SK-N-SH (cell line): Measurements from ENCODE around the gene MMP21. TPM values are rescaled to one million over a fixed set of nuclear protein-coding genes. Genes with fewer than 3 reads are reported as not detected.

Experiments used
- CTCF ChIA-PET: fragments of 300-600, 350-600 bp; formaldehyde crosslinking; extraction: SDS; loops from one replicate; lab custom pipeline; 2021; lab: Yijun Ruan, JAX
- POLR2A ChIA-PET: fragments of 350-600 bp; sonication (Branson Sonifier 250); formaldehyde crosslinking; extraction: SDS; loops from one replicate; lab custom pipeline; 2020; ENCODE audit warnings: antibody characterized with exemption, inconsistent platforms; lab: Yijun Ruan, JAX
- DNase-seq: peaks from one replicate; pipeline ENCODE4 v3.0.0; 2012
- H2AFZ ChIP-seq: fragments of 200-600 bp; sonication (generic); 2 replicates; pipeline ENCODE4 v1.8.1; 2016; ENCODE audit warnings: antibody characterized with exemption, mild to moderate bottlenecking, low read depth
- H3F3A ChIP-seq: fragments of 200-600 bp; sonication (generic); replicated peaks from 2 replicates; pipeline ENCODE3; 2016; ENCODE audit warnings: antibody characterized with exemption, mild to moderate bottlenecking; ENCODE audit not compliant: insufficient read depth
- H3K27ac ChIP-seq, 2 experiments: fragments of 200-500 bp in 1 of 2; fragments of 200-600 bp in 1 of 2; sonication (Bioruptor generic) in 1 of 2; sonication (generic), shearing (Covaris generic) in 1 of 2; 2 replicates each; pipeline versions ENCODE4 v1.5.1 to v1.6.1; 2014 to 2016; ENCODE audit warnings: low read depth in 2 of 2, inconsistent platforms in 1 of 2, low read length in 1 of 2, mild to moderate bottlenecking in 1 of 2, mixed read lengths in 1 of 2
- H3K27me3 ChIP-seq: fragments of 200-600 bp; sonication (generic), shearing (Covaris generic); 2 replicates; pipeline ENCODE4 v1.6.1; 2016; ENCODE audit warnings: mixed run types; ENCODE audit not compliant: insufficient read depth
- H3K36me3 ChIP-seq, 2 experiments: fragments of 200-500 bp in 1 of 2; fragments of 200-600 bp in 1 of 2; sonication (Bioruptor generic) in 1 of 2; sonication (generic) in 1 of 2; replicated peaks in 1 of 2; 2 replicates each; pipeline versions ENCODE3 to v1.5.1; 2014 to 2016; ENCODE audit warnings: low read length in 1 of 2, mild to moderate bottlenecking in 1 of 2; ENCODE audit not compliant: insufficient read depth in 2 of 2, control insufficient read depth in 1 of 2
- H3K4me1 ChIP-seq, 2 experiments: fragments of 200-500 bp in 1 of 2; fragments of 200-600 bp in 1 of 2; sonication (Bioruptor generic) in 1 of 2; sonication (generic), shearing (Covaris generic) in 1 of 2; 2 replicates each; pipeline versions ENCODE4 v1.5.1 to v1.6.1; 2014 to 2016; ENCODE audit warnings: low read depth in 1 of 2, low read length in 1 of 2, mixed run types in 1 of 2; ENCODE audit not compliant: insufficient read depth in 2 of 2, control insufficient read depth in 1 of 2
- H3K4me2 ChIP-seq: fragments of 200-600 bp; sonication (generic), shearing (Covaris generic); 2 replicates; pipeline ENCODE4 v1.6.1; 2017; ENCODE audit warnings: mixed run types
- H3K4me3 ChIP-seq, 2 experiments: fragments of 200-500 bp in 1 of 2; fragments of 200-600 bp in 1 of 2; sonication (Bioruptor generic) in 1 of 2; sonication (generic), shearing (Covaris generic) in 1 of 2; 2 replicates each; pipeline versions ENCODE4 v1.5.1 to v1.8.1; 2014 to 2016; ENCODE audit warnings: low read depth in 2 of 2, inconsistent platforms in 1 of 2, low read length in 1 of 2, mild to moderate bottlenecking in 1 of 2, mixed read lengths in 1 of 2, moderate library complexity in 1 of 2
- H3K79me2 ChIP-seq: fragments of 200-600 bp; sonication (generic); 2 replicates; pipeline ENCODE4 v1.8.1; 2017; ENCODE audit warnings: mild to moderate bottlenecking; ENCODE audit not compliant: insufficient read depth
- H3K9ac ChIP-seq: fragments of 200-600 bp; sonication (generic); 2 replicates; pipeline ENCODE4 v1.6.1; 2017; ENCODE audit warnings: mixed run types
- H3K9me2 ChIP-seq: fragments of 200-600 bp; sonication (generic); 2 replicates; pipeline ENCODE4 v1.6.1; 2017; ENCODE audit warnings: mixed run types
- H3K9me3 ChIP-seq: fragments of 200-600 bp; sonication (generic); 2 replicates; pipeline ENCODE4 v1.6.1; 2017; ENCODE audit warnings: mixed run types, mild to moderate bottlenecking, moderate library complexity
- H4K20me1 ChIP-seq: fragments of 200-600 bp; sonication (generic); 2 replicates; pipeline ENCODE4 v1.6.1; 2017; ENCODE audit warnings: mild to moderate bottlenecking, mixed run types; ENCODE audit not compliant: insufficient read depth
- CHD2 ChIP-seq: fragments of 150-350 bp; IDR thresholded peaks from 2 replicates; pipeline ENCODE4 v1.6.1; 2018; ENCODE audit warnings: low read length; ENCODE audit not compliant: partially characterized antibody
- CTCF ChIP-seq: fragments of 200-600 bp; sonication (generic); IDR thresholded peaks from 2 replicates; pipeline ENCODE4 v1.6.1; 2017; ENCODE audit warnings: antibody characterized with exemption, mild to moderate bottlenecking, moderate library complexity
- EP300 ChIP-seq, 2 experiments: IDR thresholded peaks; 2 replicates each; pipeline versions ENCODE4 v1.4.0 to v1.6.1; 2012; ENCODE audit warnings: borderline replicate concordance in 1 of 2, low read depth in 1 of 2, low read length in 1 of 2
- FOXJ3 ChIP-seq: sonication (generic); formaldehyde crosslinking; IDR thresholded peaks from 2 replicates; pipeline ENCODE4 v1.5.1; 2020; ENCODE audit warnings: mild to moderate bottlenecking, missing genetic modification reagents
- FOXM1 ChIP-seq: IDR thresholded peaks from 2 replicates; pipeline ENCODE4 v1.4.0; 2012; ENCODE audit warnings: low read depth, mild to moderate bottlenecking
- IRF3 ChIP-seq: fragments of 150-350 bp; IDR thresholded peaks from 2 replicates; pipeline ENCODE4 v1.6.1; 2016; ENCODE audit warnings: mild to moderate bottlenecking, low read depth, low read length
- MXI1 ChIP-seq: IDR thresholded peaks from 2 replicates; pipeline ENCODE4 v1.6.1; 2012; ENCODE audit warnings: mild to moderate bottlenecking, low read depth, low read length, improper control_type of control experiment
- NRF1 ChIP-seq: IDR thresholded peaks from 2 replicates; pipeline ENCODE4 v1.6.1; 2012; ENCODE audit warnings: low read depth, mild to moderate bottlenecking, low read length
- POLR2AphosphoS5 ChIP-seq: IDR thresholded peaks from 2 replicates; pipeline ENCODE4 v1.6.1; 2012; ENCODE audit warnings: low read depth, low read length
- RAD21 ChIP-seq: IDR thresholded peaks from 2 replicates; pipeline ENCODE4 v1.6.1; 2012; ENCODE audit warnings: mild to moderate bottlenecking, low read length
- SIN3A ChIP-seq: IDR thresholded peaks from 2 replicates; pipeline ENCODE4 v1.6.1; 2012; ENCODE audit warnings: low read depth, mild to moderate bottlenecking, low read length, moderate library complexity, borderline replicate concordance
- TAF1 ChIP-seq: IDR thresholded peaks from 2 replicates; pipeline ENCODE4 v1.6.1; 2012; ENCODE audit warnings: low read depth, mild to moderate bottlenecking, low read length, moderate library complexity, borderline replicate concordance
- TCF12 ChIP-seq: IDR thresholded peaks from 2 replicates; pipeline ENCODE4 v1.4.0; 2012
- TEAD4 ChIP-seq: IDR thresholded peaks from 2 replicates; pipeline ENCODE4 v1.4.0; 2012; ENCODE audit warnings: mild to moderate bottlenecking, borderline replicate concordance; ENCODE audit not compliant: insufficient read depth
- ZBTB33 ChIP-seq: IDR thresholded peaks from 2 replicates; pipeline ENCODE4 v1.4.0; 2012; ENCODE audit warnings: low read depth, borderline replicate concordance
- WGBS: methylation state at CpG from one replicate; pipeline ENCODE4 v1.1.6; 2017; ENCODE audit warnings: low lambda C conversion rate; 5-methylcytosine and 5-hydroxymethylcytosine counted together
- polyA plus RNA-seq, 3 experiments: library from polyadenylated mRNA; depleted of rRNA; stranded (reverse); fragments of >200 nt; gene quantifications; 2 replicates each; pipeline ENCODE4 v1.2.3, GENCODE V29; 2012
- TF ChIP-seq, protein P1 (sequence below): IDR thresholded peaks from 2 replicates; pipeline ENCODE4 v1.6.1; 2012; ENCODE audit warnings: mild to moderate bottlenecking, low read depth, low read length, moderate library complexity

The MMP21 gene
- polyA plus RNA-seq, 1 of the 3 experiments (the other 2 are of a cell fraction): 0.02 TPM

GRCh38 chr10:125777806-125778205 is 2.2 kb upstream of the MMP21 start:
- no peaks in the 10 kb centered on the region for H3K79me2 ChIP-seq
- no peaks in the 10 kb centered on the region for H3K27me3 ChIP-seq
- H4K20me1 ChIP-seq: no peaks in the 10 kb centered on the region
- H3K4me1 ChIP-seq: no peaks in the 10 kb centered on the region
- 70% methylated on average over 9 of the region's 9 CpGs for WGBS
- H3K36me3 ChIP-seq: no peaks in the 10 kb centered on the region
- H3K9me3 ChIP-seq: no peaks in the 10 kb centered on the region
- DNase-seq: no peak
- H3K27ac ChIP-seq: no peak overlapping the region
- TF ChIP-seq RAD21 (no peak), TCF12 (no peak), FOXM1 (no peak), TAF1 (no peak), FOXJ3 (CRISPR knock-in tag) (no peak), NRF1 (no peak), CHD2 (no peak), CTCF (no peak), MXI1 (no peak), EP300 (IDR thresholded peaks at IDR 0.05; ENCODE audit: borderline replicate concordance in 1 of 2, low read depth in 1 of 2, low read length in 1 of 2) (no peak), TEAD4 (no peak)
- TF ChIP-seq, protein P1, sequence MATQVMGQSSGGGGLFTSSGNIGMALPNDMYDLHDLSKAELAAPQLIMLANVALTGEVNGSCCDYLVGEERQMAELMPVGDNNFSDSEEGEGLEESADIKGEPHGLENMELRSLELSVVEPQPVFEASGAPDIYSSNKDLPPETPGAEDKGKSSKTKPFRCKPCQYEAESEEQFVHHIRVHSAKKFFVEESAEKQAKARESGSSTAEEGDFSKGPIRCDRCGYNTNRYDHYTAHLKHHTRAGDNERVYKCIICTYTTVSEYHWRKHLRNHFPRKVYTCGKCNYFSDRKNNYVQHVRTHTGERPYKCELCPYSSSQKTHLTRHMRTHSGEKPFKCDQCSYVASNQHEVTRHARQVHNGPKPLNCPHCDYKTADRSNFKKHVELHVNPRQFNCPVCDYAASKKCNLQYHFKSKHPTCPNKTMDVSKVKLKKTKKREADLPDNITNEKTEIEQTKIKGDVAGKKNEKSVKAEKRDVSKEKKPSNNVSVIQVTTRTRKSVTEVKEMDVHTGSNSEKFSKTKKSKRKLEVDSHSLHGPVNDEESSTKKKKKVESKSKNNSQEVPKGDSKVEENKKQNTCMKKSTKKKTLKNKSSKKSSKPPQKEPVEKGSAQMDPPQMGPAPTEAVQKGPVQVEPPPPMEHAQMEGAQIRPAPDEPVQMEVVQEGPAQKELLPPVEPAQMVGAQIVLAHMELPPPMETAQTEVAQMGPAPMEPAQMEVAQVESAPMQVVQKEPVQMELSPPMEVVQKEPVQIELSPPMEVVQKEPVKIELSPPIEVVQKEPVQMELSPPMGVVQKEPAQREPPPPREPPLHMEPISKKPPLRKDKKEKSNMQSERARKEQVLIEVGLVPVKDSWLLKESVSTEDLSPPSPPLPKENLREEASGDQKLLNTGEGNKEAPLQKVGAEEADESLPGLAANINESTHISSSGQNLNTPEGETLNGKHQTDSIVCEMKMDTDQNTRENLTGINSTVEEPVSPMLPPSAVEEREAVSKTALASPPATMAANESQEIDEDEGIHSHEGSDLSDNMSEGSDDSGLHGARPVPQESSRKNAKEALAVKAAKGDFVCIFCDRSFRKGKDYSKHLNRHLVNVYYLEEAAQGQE: no peak
- H2AFZ ChIP-seq: no peak overlapping the region
- ChIA-PET CTCF (interaction anchor here (0.6 kb wide), 1 partner anchor 25 kb away, joined by 3 read pairs; no protein-coding TSS in a partner anchor), POLR2A (no interaction called here)
- H3F3A ChIP-seq: no peaks in the 10 kb centered on the region
- H3K4me2 ChIP-seq: no peak overlapping the region
- H3K9me2 ChIP-seq: no peaks in the 10 kb centered on the region
- no peak overlapping the region for H3K4me3 ChIP-seq
- H3K9ac ChIP-seq: no peak overlapping the region

DNA sequence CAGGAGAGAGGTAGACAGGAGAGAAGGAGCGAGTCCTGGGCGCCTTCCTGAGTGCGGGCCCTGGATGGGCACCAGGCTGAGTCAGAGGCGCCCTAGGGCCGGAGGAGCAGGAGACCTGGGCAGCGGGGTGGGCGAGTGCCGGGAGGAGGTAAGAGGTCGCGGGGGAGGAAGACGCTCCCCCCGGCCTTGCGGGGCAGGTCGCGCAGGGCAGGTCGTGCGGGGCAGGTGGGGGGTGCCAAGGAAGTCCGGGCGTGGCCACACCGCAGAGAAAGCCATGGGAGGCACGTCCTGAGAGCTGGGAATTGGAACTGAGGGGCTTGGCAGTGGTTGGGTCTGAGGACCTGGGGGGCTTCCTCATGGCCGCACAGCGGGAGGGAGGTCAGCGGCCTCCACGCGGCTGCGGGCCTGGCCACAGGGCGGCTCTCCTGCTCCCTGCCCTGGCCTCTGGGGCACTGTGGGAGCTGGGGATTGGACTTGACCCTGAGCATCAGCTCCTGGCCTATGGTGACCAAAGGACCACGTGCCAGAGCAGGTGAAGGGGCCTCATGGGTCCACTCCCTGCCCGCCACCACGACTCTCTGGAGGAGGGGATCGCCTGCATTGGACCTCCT is 935 bp downstream of the MMP21 start:
- Histone ChIP-seq H3K27ac (no peak overlapping the region), H3F3A (no peaks in the 10 kb centered on the region), H3K9me3 (no peaks in the 10 kb centered on the region), H3K4me1 (no peaks in the 10 kb centered on the region), H3K79me2 (no peaks in the 10 kb centered on the region), H3K36me3 (no peaks in the 10 kb centered on the region), H2AFZ (no peak overlapping the region), H3K27me3 (no peaks in the 10 kb centered on the region), H3K9ac (no peak overlapping the region), H3K4me2 (no peak overlapping the region), H3K9me2 (no peaks in the 10 kb centered on the region), H4K20me1 (no peaks in the 10 kb centered on the region), H3K4me3 (no peak overlapping the region)
- no peak for DNase-seq
- 85% methylated on average over 24 of the region's 32 CpGs for WGBS
- ChIA-PET POLR2A (no interaction called here), CTCF (no interaction called here)
- no peak for TF ChIP-seq EP300 (IDR thresholded peaks at IDR 0.05; ENCODE audit: borderline replicate concordance in 1 of 2, low read depth in 1 of 2, low read length in 1 of 2)
- TF ChIP-seq CTCF: no peak
- TF ChIP-seq SIN3A: no peak
- TF ChIP-seq ZBTB33: no peak
- no peak for TF ChIP-seq IRF3
- TF ChIP-seq NRF1: no peak
- TF ChIP-seq POLR2AphosphoS5: no peak
- TF ChIP-seq FOXM1: no peak
